ENCODE measurements around the gene METTL17.
"Not testable (repeated sequence)": the region's sequence is repeated elsewhere in the genome, so short reads cannot be mapped to it uniquely, and the experiment has no call there.

METTL17 gene

GRCh38 chr14:21024585-21025370, 35.0 kb downstream of the METTL17 start, which contains the start of gene NDRG2:
Gene NDRG2, minus strand, starts transcription at chr14:21025061. Its CDS starts 1,746 bp downstream, at chr14:21023315.
- peak; percentile 42 to 51 for DNase-seq (ENCODE audit: low read depth in 2 of 2)

GRCh38 chr14:21025371-21026273, 35.8 kb downstream of the METTL17 start:
- DNase-seq (ENCODE audit: low read depth in 2 of 2): no peak

GRCh38 chr14:21026274-21026987, 36.7 kb downstream of the METTL17 start:
- no peak for DNase-seq (ENCODE audit: low read depth in 2 of 2)

GRCh38 chr14:21026988-21027315, 37.2 kb downstream of the METTL17 start:
- DNase-seq (ENCODE audit: low read depth in 2 of 2): no peak

GRCh38 chr14:21029917-21030316, 40.1 kb downstream of the METTL17 start, which contains the start of gene TPPP2:
Gene TPPP2, plus strand, starts transcription at chr14:21030217. Its CDS starts 365 bp downstream, at chr14:21030582.
- no peak for DNase-seq (ENCODE audit: low read depth in 2 of 2)

GRCh38 chr14:21030531-21030930, 40.8 kb downstream of the METTL17 start:
- DNase-seq (ENCODE audit: low read depth in 2 of 2): no peak

- DNase-seq (ENCODE audit: low read depth in 2 of 2): no peak
Measured at GRCh38 chr14:21032326-21033132, 42.7 kb downstream of the METTL17 start.

- no peak for DNase-seq (ENCODE audit: low read depth in 2 of 2)
Measured at GRCh38 chr14:21033133-21033698, 43.4 kb downstream of the METTL17 start.

GRCh38 chr14:21034707-21035106, 44.9 kb downstream of the METTL17 start, which contains the start of gene RNASE13:
Gene RNASE13, minus strand, starts transcription at chr14:21034807. Its CDS starts 519 bp downstream, at chr14:21034288.
- no peak for DNase-seq (ENCODE audit: low read depth in 2 of 2)

GRCh38 chr14:21036751-21037150, 47.0 kb downstream of the METTL17 start:
- DNase-seq (ENCODE audit: low read depth in 2 of 2): no peak

GRCh38 chr14:21037156-21037555, 47.4 kb downstream of the METTL17 start:
- no peak for DNase-seq (ENCODE audit: low read depth in 2 of 2)

GRCh38 chr14:21038441-21039422, 49.0 kb downstream of the METTL17 start:
- no peak for DNase-seq (ENCODE audit: low read depth in 2 of 2)

- DNase-seq (ENCODE audit: low read depth in 2 of 2): no peak
Measured at GRCh38 chr14:21039585-21040369, 50.0 kb downstream of the METTL17 start.

- DNase-seq (ENCODE audit: low read depth in 2 of 2): no peak
Measured at GRCh38 chr14:21040370-21040925, 50.7 kb downstream of the METTL17 start.

GRCh38 chr14:21040941-21041340, 51.2 kb downstream of the METTL17 start:
- DNase-seq (ENCODE audit: low read depth in 2 of 2): not testable (repeated sequence)

GRCh38 chr14:21041676-21042433, 52.1 kb downstream of the METTL17 start, which contains the start of gene RNASE7:
Gene RNASE7, plus strand, starts transcription at chr14:21042362. Its CDS starts 631 bp downstream, at chr14:21042993.
- DNase-seq (ENCODE audit: low read depth in 2 of 2): no peak

- no peak for DNase-seq (ENCODE audit: low read depth in 2 of 2)
Measured at GRCh38 chr14:21042918-21043317, 53.1 kb downstream of the METTL17 start.

Measured in stimulated activated CD4-positive, alpha-beta T cell treated with anti-CD3 and anti-CD28 coated beads, Interleukin-1b, Interleukin-23, amount 100 ng/mL, for 1 hour (primary cell).